Hepatocyte (in vitro differentiated cells): ENCODE measurements around the gene PHF14.

ENCODE experiments used
- EZH2 ChIP-seq: fragments of 200-600 bp; sonication (generic); IDR thresholded peaks from 2 replicates; pipeline ENCODE4 v1.6.1; 2016; ENCODE audit warnings: antibody characterized with exemption, mild to moderate bottlenecking, borderline replicate concordance
- EZH2phosphoT487 ChIP-seq: fragments of 200-600 bp; sonication (generic); IDR thresholded peaks from one replicate; pipeline ENCODE4 v1.6.1; 2018; ENCODE audit warnings: antibody characterized with exemption, mild to moderate bottlenecking, low read depth, moderate library complexity; ENCODE audit not compliant: unreplicated experiment, severe bottlenecking
- TF ChIP-seq, protein P1 (sequence below): fragments of 200-600 bp; sonication (generic); IDR thresholded peaks from 2 replicates; pipeline ENCODE4 v1.5.1; 2016; ENCODE audit warnings: antibody characterized with exemption, mild to moderate bottlenecking; ENCODE audit not compliant: poor library complexity

GRCh38 chr7:11217848-11218565, 244.3 kb downstream of the PHF14 start:
- TF ChIP-seq, protein P1, sequence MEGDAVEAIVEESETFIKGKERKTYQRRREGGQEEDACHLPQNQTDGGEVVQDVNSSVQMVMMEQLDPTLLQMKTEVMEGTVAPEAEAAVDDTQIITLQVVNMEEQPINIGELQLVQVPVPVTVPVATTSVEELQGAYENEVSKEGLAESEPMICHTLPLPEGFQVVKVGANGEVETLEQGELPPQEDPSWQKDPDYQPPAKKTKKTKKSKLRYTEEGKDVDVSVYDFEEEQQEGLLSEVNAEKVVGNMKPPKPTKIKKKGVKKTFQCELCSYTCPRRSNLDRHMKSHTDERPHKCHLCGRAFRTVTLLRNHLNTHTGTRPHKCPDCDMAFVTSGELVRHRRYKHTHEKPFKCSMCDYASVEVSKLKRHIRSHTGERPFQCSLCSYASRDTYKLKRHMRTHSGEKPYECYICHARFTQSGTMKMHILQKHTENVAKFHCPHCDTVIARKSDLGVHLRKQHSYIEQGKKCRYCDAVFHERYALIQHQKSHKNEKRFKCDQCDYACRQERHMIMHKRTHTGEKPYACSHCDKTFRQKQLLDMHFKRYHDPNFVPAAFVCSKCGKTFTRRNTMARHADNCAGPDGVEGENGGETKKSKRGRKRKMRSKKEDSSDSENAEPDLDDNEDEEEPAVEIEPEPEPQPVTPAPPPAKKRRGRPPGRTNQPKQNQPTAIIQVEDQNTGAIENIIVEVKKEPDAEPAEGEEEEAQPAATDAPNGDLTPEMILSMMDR = no peak
- TF ChIP-seq EZH2phosphoT487 = no peak
- TF ChIP-seq EZH2 = no peak
